Measurements from ENCODE around the gene LRCOL1. TPM values are rescaled to one million over a fixed set of nuclear protein-coding genes. Genes with fewer than 3 reads are reported as not detected.
A peak's percentile ranks its signal among the peaks of the same experiment; 100 is the strongest.

The LRCOL1 gene
- total and polyA plus RNA-seq, 10 of the 15 experiments (the other 5 are each of a cell fraction or from before 2014, with no cell fraction given), result not detected

GRCh38 chr12:132620113-132620898 lies 9.9 kb upstream of the LRCOL1 start:
- ChIA-PET POLR2A (no interaction called here), SMC1A (ENCODE audit: uncharacterized antibody, unreplicated experiment) (no interaction called here), RAD21 (ENCODE audit: unreplicated experiment) (no interaction called here), CTCF (no interaction called here)
- Histone ChIP-seq H2AFZ (ENCODE audit: control insufficient read depth, low read depth, low read length) (no peak overlapping the region), H3K36me3 (ENCODE audit: control insufficient read depth in 2 of 2, insufficient read depth in 2 of 2, low read length in 1 of 2) (peaks cover 0 to 12% of the 10 kb centered on the region in 2 experiments; a peak in 3 of 4 replicates), H4K20me1 (ENCODE audit: control insufficient read depth, insufficient read depth) (no peaks in the 10 kb centered on the region), H3K4me1 (ENCODE audit: control insufficient read depth, insufficient read depth, low read length) (no peaks in the 10 kb centered on the region), H3K27me3 (replicated peaks in 1 of 2; ENCODE audit: control insufficient read depth in 2 of 2, insufficient read depth in 2 of 2, low read length in 1 of 2) (no peaks in the 10 kb centered on the region), H3K27ac (ENCODE audit: control insufficient read depth, insufficient read depth) (no peak overlapping the region), H3K4me3 (no peak overlapping the region), H3K4me2 (ENCODE audit: control insufficient read depth, insufficient read depth) (no peak overlapping the region), H3K9ac (ENCODE audit: control insufficient read depth, insufficient read depth, low read length) (no peak overlapping the region), H3K79me2 (ENCODE audit: control insufficient read depth, insufficient read depth, low read length) (no peaks in the 10 kb centered on the region), H3K9me3 (replicated peaks; ENCODE audit: control insufficient read depth, insufficient read depth, low read length) (peaks cover 10% of the 10 kb centered on the region)
- intact Hi-C loops (cut with micrococcal nuclease; ENCODE audit: unreplicated experiment), result no loop called here
- in situ Hi-C loops (cut with MboI), result no loop called here
- WGBS (ENCODE audit: insufficient coverage, insufficient replicate concordance, low lambda C conversion rate, missing lambda C conversion rate), result 66% methylated on average over 26 of the region's 29 CpGs
- FAIRE-seq (no peak), DNase-seq (ENCODE audit: low read depth, low spot score) (no peak), ATAC-seq (peak; percentile 12; the same call in 1 of the 3 replicates)
- TF ChIP-seq WRNIP1 (IDR thresholded peaks at IDR 0.05; ENCODE audit: borderline replicate concordance, low read depth, low read length), result no peak
- TF ChIP-seq CUX1 (IDR thresholded peaks at IDR 0.05; ENCODE audit: insufficient replicate concordance, low read depth, low read length), result no peak
- no peak for TF ChIP-seq SMARCA5 (IDR thresholded peaks at IDR 0.05)
- TF ChIP-seq NBN (IDR thresholded peaks at IDR 0.05), result no peak
- BruUV-seq (replicated peaks), result no TSS peak
